Stimulated activated CD4-positive, alpha-beta T cell treated with anti-CD3 and anti-CD28 coated beads, TNF-alpha, amount 100 ng/mL, for 4 hours (primary cell): Measurements from ENCODE around the gene FOXP4.

ENCODE experiments used
- DNase-seq, 3 experiments: peaks; one replicate each; pipeline ENCODE4 v3.0.0-alpha.2; 2020; ENCODE audit warnings: low read depth in 3 of 3

FOXP4 gene

GRCh38 chr6:41630069-41630468, 83.9 kb downstream of the FOXP4 start:
- no peak for DNase-seq

GRCh38 chr6:41630946-41631345, 84.8 kb downstream of the FOXP4 start:
- no peak for DNase-seq

GRCh38 chr6:41633056-41633634, 87.0 kb downstream of the FOXP4 start:
- no peak for DNase-seq

- no peak for DNase-seq
Measured at GRCh38 chr6:41634657-41635056, 88.5 kb downstream of the FOXP4 start.

- DNase-seq = no peak
Measured at GRCh38 chr6:41635365-41635764, 89.2 kb downstream of the FOXP4 start.

GRCh38 chr6:41636833-41637193, 90.6 kb downstream of the FOXP4 start:
- DNase-seq = no peak

GRCh38 chr6:41637194-41638001, 91.2 kb downstream of the FOXP4 start:
- no peak for DNase-seq

GRCh38 chr6:41638002-41638934, 92.1 kb downstream of the FOXP4 start, which contains the start of gene MDFI:
Gene MDFI, plus strand, starts transcription at chr6:41638468. Its CDS starts 282 bp downstream, at chr6:41638750.
- DNase-seq = no peak

- no peak for DNase-seq
Measured at GRCh38 chr6:41638935-41639808, 93.0 kb downstream of the FOXP4 start.

GRCh38 chr6:41639809-41640371, 93.7 kb downstream of the FOXP4 start:
- no peak for DNase-seq

- no peak for DNase-seq
Measured at GRCh38 chr6:41640426-41640825, 94.2 kb downstream of the FOXP4 start.

- DNase-seq = no peak
Measured at GRCh38 chr6:41641352-41641925, 95.3 kb downstream of the FOXP4 start.

GRCh38 chr6:41642090-41642959, 96.1 kb downstream of the FOXP4 start:
- no peak for DNase-seq

GRCh38 chr6:41642960-41643898, 97.0 kb downstream of the FOXP4 start:
- no peak for DNase-seq

- no peak for DNase-seq
Measured at GRCh38 chr6:41643899-41644269, 97.7 kb downstream of the FOXP4 start.

- no peak for DNase-seq
Measured at GRCh38 chr6:41644297-41644879, 98.2 kb downstream of the FOXP4 start.

GRCh38 chr6:41645007-41645618, 98.9 kb downstream of the FOXP4 start:
- no peak for DNase-seq
